GM12878 (cell line): ENCODE data around the gene CCDC6. TPM values are rescaled to one million over a fixed set of nuclear protein-coding genes. Genes with fewer than 3 reads are reported as not detected.
A peak's percentile ranks its signal among the peaks of the same experiment; 100 is the strongest.

Source experiments
- ATAC-seq: fragments of 200-7000 bp; cut with Tn5 transposase; 3 replicates; pipeline ENCODE4 v1.9.1; 2020; ENCODE audit warnings: mild to moderate bottlenecking, moderate library complexity
- BruUV-seq: library from RNA; stranded (reverse); fragments of 400-500 nt; replicated peaks from 2 replicates; lab custom pipeline; 2021; lab: Mats Ljungman, UMichigan
- CTCF ChIA-PET: fragments of 300-600 bp; sonication (Branson Sonifier 250); formaldehyde crosslinking; extraction: SDS; loops from one replicate; lab custom pipeline; 2021; ENCODE audit warnings: inconsistent platforms; lab: Yijun Ruan, JAX
- POLR2A ChIA-PET: fragments of 350-600 bp; formaldehyde crosslinking; extraction: SDS; loops from one replicate; lab custom pipeline; 2021; ENCODE audit warnings: inconsistent platforms; lab: Charles Lee
- RAD21 ChIA-PET: fragments of 300-600 bp; sonication (Branson Sonifier 250); formaldehyde crosslinking; loops from one replicate; lab custom pipeline; 2023; ENCODE audit warnings: antibody characterized with exemption; ENCODE audit not compliant: unreplicated experiment; lab: Charles Lee
- SMC1A ChIA-PET: fragments of 300-600 bp; sonication (Branson Sonifier 250); formaldehyde crosslinking; loops from one replicate; lab custom pipeline; 2023; ENCODE audit not compliant: unreplicated experiment, uncharacterized antibody; lab: Charles Lee
- DNase-seq: peaks from one replicate; pipeline ENCODE4 v3.0.0-alpha.2; 2011; ENCODE audit warnings: low read depth, low spot score
- FAIRE-seq: peaks from 3 replicates; lab custom pipeline; 2011; peaks lifted over from hg19 to GRCh38; lab: Jason Lieb, UNC
- H2AFZ ChIP-seq: 2 replicates; pipeline ENCODE4 v1.6.0; 2011; ENCODE audit warnings: low read depth, low read length, control low read depth; ENCODE audit not compliant: control insufficient read depth
- H3K27ac ChIP-seq: 2 replicates; pipeline ENCODE4 v1.5.1; 2011; ENCODE audit warnings: control low read depth; ENCODE audit not compliant: control insufficient read depth, insufficient read depth
- H3K27me3 ChIP-seq, 2 experiments: replicated peaks in 1 of 2; 2 replicates each; pipeline versions ENCODE4 v1.6.0 to v1.6.1; 2011; ENCODE audit warnings: low read length in 1 of 2; ENCODE audit not compliant: control insufficient read depth in 2 of 2, insufficient read depth in 2 of 2
- H3K36me3 ChIP-seq, 2 experiments: 2 replicates each; pipeline ENCODE4 v1.5.1; 2011; ENCODE audit warnings: low read length in 1 of 2; ENCODE audit not compliant: control insufficient read depth in 2 of 2, insufficient read depth in 2 of 2
- H3K4me1 ChIP-seq: 2 replicates; pipeline ENCODE4 v1.6.1; 2011; ENCODE audit warnings: mild to moderate bottlenecking, low read length, moderate library complexity, mixed read lengths; ENCODE audit not compliant: control insufficient read depth, insufficient read depth
- H3K4me2 ChIP-seq: 2 replicates; pipeline ENCODE4 v1.6.0; 2011; ENCODE audit warnings: control low read depth; ENCODE audit not compliant: control insufficient read depth, insufficient read depth
- H3K4me3 ChIP-seq: fragments of 200-600 bp; sonication (generic); 2 replicates; pipeline ENCODE4 v1.5.1; 2016
- H3K79me2 ChIP-seq: 2 replicates; pipeline ENCODE4 v1.6.0; 2011; ENCODE audit warnings: low read length; ENCODE audit not compliant: control insufficient read depth, insufficient read depth
- H3K9ac ChIP-seq: 2 replicates; pipeline ENCODE4 v1.8.0; 2011; ENCODE audit warnings: low read length, control low read depth, mixed read lengths; ENCODE audit not compliant: control insufficient read depth, insufficient read depth
- H3K9me3 ChIP-seq: replicated peaks from 3 replicates; pipeline ENCODE4 v1.5.1; 2011; ENCODE audit warnings: mild to moderate bottlenecking, low read length; ENCODE audit not compliant: control insufficient read depth, insufficient read depth
- H4K20me1 ChIP-seq: 2 replicates; pipeline ENCODE4 v1.6.0; 2011; ENCODE audit not compliant: control insufficient read depth, insufficient read depth
- CBX5 ChIP-seq: sonication (generic); IDR thresholded peaks from 2 replicates; pipeline ENCODE4 v1.6.1; 2016; ENCODE audit warnings: low read depth, moderate library complexity, mild to moderate bottlenecking, inconsistent platforms
- EZH2 ChIP-seq: IDR thresholded peaks from 2 replicates; pipeline ENCODE4 v1.6.1; 2012; ENCODE audit warnings: low read depth, mild to moderate bottlenecking, control low read depth, inconsistent platforms, low read length, borderline replicate concordance; ENCODE audit not compliant: control insufficient read depth
- JUNB ChIP-seq: IDR thresholded peaks from 2 replicates; pipeline ENCODE4 v1.6.1; 2016; ENCODE audit warnings: antibody characterized with exemption, mild to moderate bottlenecking
- MYC ChIP-seq: IDR thresholded peaks from 2 replicates; pipeline ENCODE4 v1.6.1; 2011; ENCODE audit warnings: mild to moderate bottlenecking, low read length, moderate library complexity, inconsistent platforms; ENCODE audit not compliant: insufficient read depth, insufficient replicate concordance, insufficient read length, severe bottlenecking
- PBX3 ChIP-seq: IDR thresholded peaks from 2 replicates; pipeline ENCODE4 v1.6.1; 2011; ENCODE audit warnings: mild to moderate bottlenecking, low read depth, low read length, moderate library complexity; ENCODE audit not compliant: insufficient replicate concordance
- SMARCA5 ChIP-seq: fragments of 450-650 bp; IDR thresholded peaks from 2 replicates; pipeline ENCODE4 v1.6.1; 2017; ENCODE audit warnings: mild to moderate bottlenecking
- STAT3 ChIP-seq: IDR thresholded peaks from 2 replicates; pipeline ENCODE4 v1.6.1; 2011; ENCODE audit warnings: low read depth, low read length, improper control_type of control experiment
- TCF7 ChIP-seq: IDR thresholded peaks from 2 replicates; pipeline ENCODE4 v1.6.1; 2014; ENCODE audit warnings: antibody characterized with exemption, borderline replicate concordance
- ZBTB40 ChIP-seq: fragments of 450-650 bp; IDR thresholded peaks from 2 replicates; pipeline ENCODE4 v1.6.1; 2016; ENCODE audit warnings: mild to moderate bottlenecking, moderate library complexity, borderline replicate concordance
- ZSCAN29 ChIP-seq: fragments of 450-650 bp; IDR thresholded peaks from 2 replicates; pipeline ENCODE4 v1.6.1; 2017; ENCODE audit warnings: mild to moderate bottlenecking, moderate library complexity
- WGBS: methylation state at CpG from one replicate; pipeline ENCODE4 v1.1.6; 2016; ENCODE audit warnings: low lambda C conversion rate; ENCODE audit not compliant: insufficient replicate concordance, insufficient coverage; ENCODE audit errors: missing lambda C conversion rate; 5-methylcytosine and 5-hydroxymethylcytosine counted together
- in situ Hi-C: fragments of 300-500 bp; cut with MboI; formaldehyde crosslinking; loops from 9 replicates; pipeline ENCODE4 v1.14.3; 2018; ENCODE audit warnings: mixed read lengths
- intact Hi-C: fragments of 100-400 bp; cut with micrococcal nuclease; formaldehyde crosslinking; loops from one replicate; pipeline ENCODE4 v1.14.2; 2022; ENCODE audit not compliant: unreplicated experiment
- polyA plus RNA-seq, 11 experiments: library from polyadenylated mRNA; depleted of rRNA in 4 of 11; unstranded in 6 of 11; stranded (reverse) in 5 of 11; fragments of >200 nt; fragmentation: Nextera tagmentation in 4 of 11; fragmentation: Illumina TruSeq in 1 of 11; extraction: Ambion mirVana in 4 of 11; extraction: Trizol in 1 of 11; gene quantifications; 1 replicate in 1 of 11; 2 replicates in 10 of 11; pipeline versions ENCODE4 v1.2.1 to v1.2.3, GENCODE V29; 2011 to 2016; ENCODE audit warnings: inconsistent platforms in 2 of 11, missing spikeins in 2 of 11, low read depth in 1 of 11
- total RNA-seq, 4 experiments: library from RNA; depleted of rRNA in 3 of 4; stranded (reverse); fragments of >200 nt in 3 of 4; fragmentation: Illumina TruSeq in 1 of 4; extraction: Trizol in 1 of 4; gene quantifications; 2 replicates each; pipeline versions ENCODE4 v1.2.1 to v1.2.3, GENCODE V29; 2013 to 2021

CCDC6 gene
- total and polyA plus RNA-seq, 10 of the 15 experiments (the other 5 are each of a cell fraction or from before 2014, with no cell fraction given), result 11.8 to 46.2 (median 26.7) TPM

- DNase-seq (no peak), FAIRE-seq (no peak), ATAC-seq (peak; percentile 58)
- no peaks in the 10 kb centered on the region for H3K27me3 ChIP-seq
- no peak overlapping the region for H3K4me3 ChIP-seq
- in situ Hi-C loops, result no loop called here
- peak; percentile 21; the same call in 1 of the 2 replicates for TF ChIP-seq JUNB
- TF ChIP-seq STAT3, result no peak
- CTCF ChIA-PET, result interaction anchor here (1.6 kb wide), 1 partner anchor 12 kb away, joined by 3 read pairs; no protein-coding TSS in a partner anchor
- RAD21 ChIA-PET, result no interaction called here
- no peaks in the 10 kb centered on the region for H3K4me1 ChIP-seq
- WGBS, result 73% methylated on average over 3 of the region's 3 CpGs
- H3K27ac ChIP-seq, result no peak overlapping the region
- BruUV-seq, result no TSS peak
- intact Hi-C loops, result no loop called here
- no peaks in the 10 kb centered on the region for H3K9me3 ChIP-seq
- H3K4me2 ChIP-seq, result no peak overlapping the region
- peaks cover 8 to 11% of the 10 kb centered on the region in 2 experiments for H3K36me3 ChIP-seq
- no peak overlapping the region for H2AFZ ChIP-seq
- no peak overlapping the region for H3K9ac ChIP-seq
- POLR2A ChIA-PET, result no interaction called here
- SMC1A ChIA-PET, result interaction anchor here (1.0 kb wide), 1 partner anchor 183 kb away, joined by 3 read pairs; no protein-coding TSS in a partner anchor
- H4K20me1 ChIP-seq, result no peaks in the 10 kb centered on the region
- H3K79me2 ChIP-seq, result no peaks in the 10 kb centered on the region
Measured at GRCh38 chr10:59814878-59815277, 91.5 kb downstream of the CCDC6 start.

GRCh38 chr10:59812519-59813122, 93.7 kb downstream of the CCDC6 start:
- FAIRE-seq (no peak), DNase-seq (no peak), ATAC-seq (no peak)
- Histone ChIP-seq H3K9me3 (no peaks in the 10 kb centered on the region), H3K4me3 (no peak overlapping the region), H3K79me2 (no peaks in the 10 kb centered on the region), H3K9ac (no peak overlapping the region), H3K4me1 (no peaks in the 10 kb centered on the region), H3K27me3 (no peaks in the 10 kb centered on the region), H3K36me3 (peaks cover 10 to 18% of the 10 kb centered on the region in 2 experiments), H2AFZ (no peak overlapping the region), H3K27ac (no peak overlapping the region), H4K20me1 (no peaks in the 10 kb centered on the region), H3K4me2 (no peak overlapping the region)
- in situ Hi-C loops, result no loop called here
- no TSS peak for BruUV-seq
- POLR2A ChIA-PET, result interaction anchor here (1.1 kb wide), 1 partner anchor 12 kb away, joined by 3 read pairs; no protein-coding TSS in a partner anchor
- 94% methylated on average over 7 of the region's 7 CpGs for WGBS
- intact Hi-C loops, result no loop called here
- RAD21 ChIA-PET, result interaction anchor here (0.7 kb wide), 1 partner anchor 52 kb away, joined by 3 read pairs; no protein-coding TSS in a partner anchor
- SMC1A ChIA-PET, result interaction anchor here (0.6 to 1.3 kb wide), 2 partner anchors 31 to 95 kb away, joined by 3 to 4 read pairs; no protein-coding TSS in a partner anchor
- CTCF ChIA-PET, result interaction anchor here (0.8 to 1.6 kb wide), 6 partner anchors 13 to 94 kb away, joined by 3 to 6 read pairs (median 3); partner anchors contain the start of gene CCDC6
- TF ChIP-seq CBX5, result no peak
- TF ChIP-seq STAT3, result no peak
- TF ChIP-seq MYC, result no peak
- TF ChIP-seq ZBTB40, result no peak
- no peak for TF ChIP-seq SMARCA5
- no peak for TF ChIP-seq EZH2
- no peak for TF ChIP-seq TCF7
- TF ChIP-seq ZSCAN29, result no peak
- TF ChIP-seq PBX3, result no peak
